A549 (cell line): ENCODE data around the gene SLC35D2. TPM values are rescaled to one million over a fixed set of nuclear protein-coding genes. Genes with fewer than 3 reads are reported as not detected.

Source experiments
- ATAC-seq, 2 experiments: fragments of 200-7000 bp in 1 of 2; fragments of >200 bp in 1 of 2; cut with Nextera tagmentation in 1 of 2; cut with Tn5 transposase in 1 of 2; 3 replicates each; pipeline versions ENCODE4 v1.8.0 to v1.9.1; 2018 to 2020; ENCODE audit warnings: mild to moderate bottlenecking in 1 of 2, moderate library complexity in 1 of 2
- CTCF ChIA-PET: fragments of 300-600 bp; sonication (Branson Sonifier 250); formaldehyde crosslinking; extraction: SDS; loops from one replicate; lab custom pipeline; 2021; ENCODE audit warnings: antibody characterized with exemption, inconsistent platforms; lab: Yijun Ruan, JAX
- POLR2A ChIA-PET: fragments of 350-600 bp; formaldehyde crosslinking; extraction: SDS; loops from one replicate; lab custom pipeline; 2021; ENCODE audit warnings: antibody characterized with exemption, inconsistent platforms; lab: Yijun Ruan, JAX
- DNase-seq, 2 experiments: peaks; one replicate each; pipeline versions ENCODE4 v3.0.0 to v3.0.0-alpha.2; 2011 to 2016; ENCODE audit warnings: low read depth in 1 of 2, low spot score in 1 of 2
- FAIRE-seq: peaks from 2 replicates; lab custom pipeline; 2011; peaks lifted over from hg19 to GRCh38; lab: Jason Lieb, UNC
- H3K27ac ChIP-seq, 2 experiments: fragments of >200 bp; sonication (Bioruptor Twin); formaldehyde crosslinking; 3 replicates each; pipeline ENCODE4 v1.5.1; 2016 to 2017
- H3K4me1 ChIP-seq: fragments of >200 bp; sonication (Bioruptor Twin); formaldehyde crosslinking; 3 replicates; pipeline ENCODE4 v1.6.1; 2016
- H3K4me2 ChIP-seq: fragments of >200 bp; sonication (Bioruptor Twin); formaldehyde crosslinking; 3 replicates; pipeline ENCODE4 v1.6.1; 2016
- H3K4me3 ChIP-seq: fragments of >200 bp; sonication (Bioruptor Twin); formaldehyde crosslinking; 3 replicates; pipeline ENCODE4 v1.5.1; 2016
- H3K9me3 ChIP-seq: fragments of >200 bp; sonication (Bioruptor Twin); formaldehyde crosslinking; 3 replicates; pipeline ENCODE4 v1.6.1; 2016
- BCL3 ChIP-seq: fragments of >200 bp; sonication (Bioruptor Twin); formaldehyde crosslinking; IDR thresholded peaks from 3 replicates; pipeline ENCODE4 v1.6.1; 2016
- BHLHE40 ChIP-seq: IDR thresholded peaks from 2 replicates; pipeline ENCODE4 v1.6.1; 2012; ENCODE audit warnings: low read depth, low read length, inconsistent platforms
- CBX8 ChIP-seq: fragments of 200-600 bp; sonication (generic); IDR thresholded peaks from 2 replicates; pipeline ENCODE4 v1.6.1; 2016
- CHD2 ChIP-seq: fragments of 150-350 bp; IDR thresholded peaks from 2 replicates; pipeline ENCODE4 v1.6.1; 2014; ENCODE audit warnings: low read length; ENCODE audit not compliant: partially characterized antibody
- CTCF ChIP-seq: fragments of >200 bp; sonication (Bioruptor Twin); formaldehyde crosslinking; IDR thresholded peaks from 3 replicates; pipeline ENCODE4 v1.5.1; 2016
- E2F6 ChIP-seq: IDR thresholded peaks from 2 replicates; pipeline ENCODE4 v1.6.1; 2012; ENCODE audit warnings: low read depth, borderline replicate concordance
- EHF ChIP-seq: fragments of 250-450 bp; sonication (Bioruptor Pico); IDR thresholded peaks from 2 replicates; pipeline ENCODE4 v1.5.0; 2020; ENCODE audit warnings: mild to moderate bottlenecking
- HDAC2 ChIP-seq: fragments of 200-600 bp; sonication (generic); IDR thresholded peaks from 2 replicates; pipeline ENCODE4 v1.6.1; 2016
- HOXA7 ChIP-seq: fragments of 250-450 bp; sonication (Bioruptor Pico); IDR thresholded peaks from 2 replicates; pipeline ENCODE4 v1.5.0; 2020; ENCODE audit warnings: mild to moderate bottlenecking, moderate library complexity
- HOXB5 ChIP-seq: fragments of 250-450 bp; sonication (Bioruptor Pico); IDR thresholded peaks from 2 replicates; pipeline ENCODE4 v1.5.0; 2020; ENCODE audit warnings: mild to moderate bottlenecking, moderate library complexity
- JUNB ChIP-seq: fragments of >200 bp; sonication (Bioruptor Twin); formaldehyde crosslinking; IDR thresholded peaks from 2 replicates; pipeline ENCODE4 v1.6.1; 2016
- KDM1A ChIP-seq: fragments of 200-600 bp; sonication (generic); IDR thresholded peaks from 2 replicates; pipeline ENCODE4 v1.6.1; 2016; ENCODE audit warnings: low read depth, mild to moderate bottlenecking
- NPAS2 ChIP-seq: fragments of 250-450 bp; sonication (Bioruptor Pico); IDR thresholded peaks from 2 replicates; pipeline ENCODE4 v1.8.0; 2022; ENCODE audit warnings: mild to moderate bottlenecking, moderate library complexity, borderline replicate concordance
- RAD21 ChIP-seq, 2 experiments: fragments of >200 bp in 1 of 2; sonication (Bioruptor Twin) in 1 of 2; formaldehyde crosslinking in 1 of 2; IDR thresholded peaks in 1 of 2; conservative IDR thresholded peaks in 1 of 2; 2 replicates in 1 of 2; 3 replicates in 1 of 2; pipeline ENCODE4 v1.6.1; 2012 to 2018; ENCODE audit warnings: inconsistent platforms in 1 of 2
- RARB ChIP-seq: fragments of 250-450 bp; sonication (Bioruptor Pico); IDR thresholded peaks from 2 replicates; pipeline ENCODE4 v1.8.0; 2021; ENCODE audit warnings: mild to moderate bottlenecking, moderate library complexity
- REST ChIP-seq: fragments of 200-600 bp; sonication (generic); IDR thresholded peaks from 2 replicates; pipeline ENCODE4 v1.6.1; 2016; ENCODE audit warnings: antibody characterized with exemption, mild to moderate bottlenecking, moderate library complexity
- RFX5 ChIP-seq: fragments of 450-650 bp; IDR thresholded peaks from 2 replicates; pipeline ENCODE4 v1.7.1; 2014; ENCODE audit warnings: antibody characterized with exemption, mild to moderate bottlenecking, moderate library complexity
- SREBF2 ChIP-seq: fragments of 450-650 bp; IDR thresholded peaks from 2 replicates; pipeline ENCODE4 v1.6.1; 2014; ENCODE audit warnings: mild to moderate bottlenecking, moderate library complexity
- ZC3H11A ChIP-seq: fragments of 450-650 bp; IDR thresholded peaks from 2 replicates; pipeline ENCODE4 v1.6.1; 2014; ENCODE audit warnings: antibody characterized with exemption, mild to moderate bottlenecking
- WGBS: methylation state at CpG from one replicate; pipeline ENCODE4 v1.1.6; 2017; ENCODE audit errors: missing lambda C conversion rate; 5-methylcytosine and 5-hydroxymethylcytosine counted together
- polyA plus RNA-seq, 4 experiments: library from polyadenylated mRNA; depleted of rRNA in 3 of 4; stranded (reverse); fragments of >200 nt; fragmentation: RNase III in 1 of 4; extraction: RNeasy Plus Mini Kit Qiagen cat#74134 plus additional on column Dnase treatment in 1 of 4; gene quantifications; 2 replicates in 3 of 4; 3 replicates in 1 of 4; pipeline ENCODE4 v1.2.3, GENCODE V29; 2011 to 2017

Gene SLC35D2
- polyA plus RNA-seq, 2 of the 4 experiments (the other 2 are of a cell fraction) = 13.8 to 29.8 TPM

- ChIA-PET CTCF (interaction anchor here (1.1 to 1.6 kb wide), 2 partner anchors 12 to 14 kb away, joined by 3 to 4 read pairs; no protein-coding TSS in a partner anchor), POLR2A (interaction anchor here (0.6 to 0.7 kb wide), 2 partner anchors 11 to 12 kb away, joined by 3 to 4 read pairs; no protein-coding TSS in a partner anchor)
- WGBS = 94% methylated on average over 6 of the region's 6 CpGs
- H3K27ac ChIP-seq = no peak overlapping the region
- no peak for ATAC-seq
- no peak overlapping the region for H3K4me2 ChIP-seq
- DNase-seq = no peak
- no peak for FAIRE-seq
- no peak for TF ChIP-seq CBX8
- no peak for TF ChIP-seq SREBF2
- no peak for TF ChIP-seq ZC3H11A
- no peak for TF ChIP-seq NPAS2 (CRISPR knock-in tag)
- no peak for TF ChIP-seq E2F6
- TF ChIP-seq HOXB5 (CRISPR knock-in tag) = no peak
- no peak for TF ChIP-seq HOXA7 (CRISPR knock-in tag)
- TF ChIP-seq BHLHE40 = no peak
- no peak for TF ChIP-seq RARB (CRISPR knock-in tag)
- no peak for TF ChIP-seq CHD2
- no peak for TF ChIP-seq BCL3
- no peak for TF ChIP-seq RFX5
- no peak overlapping the region for H3K4me3 ChIP-seq
- peaks cover 17% of the 10 kb centered on the region; the same call in 2 of the 3 replicates for H3K4me1 ChIP-seq
- H3K9me3 ChIP-seq = no peaks in the 10 kb centered on the region
These were observed 11.5 kb upstream of the SLC35D2 start for GRCh38 chr9:96394832-96395496.

- 95% methylated on average over 12 of the region's 12 CpGs for WGBS
- no peak overlapping the region for H3K4me3 ChIP-seq
- ChIA-PET CTCF (interaction anchor here (0.8 to 1.2 kb wide), 2 partner anchors 12 to 31 kb away, joined by 3 to 4 read pairs; no protein-coding TSS in a partner anchor), POLR2A (no interaction called here)
- peaks cover 13% of the 10 kb centered on the region; the same call in 2 of the 3 replicates for H3K4me1 ChIP-seq
- H3K9me3 ChIP-seq = no peaks in the 10 kb centered on the region
- FAIRE-seq (no peak), ATAC-seq (no peak), DNase-seq (no peak)
- TF ChIP-seq HDAC2 (no peak), REST (no peak), RAD21 (conservative IDR thresholded peaks at IDR 0.05 in 1 of 2, IDR thresholded peaks at IDR 0.05 in 1 of 2) (no peak), EHF (no peak), CTCF (no peak), KDM1A (no peak), JUNB (no peak), RARB (CRISPR knock-in tag) (no peak)
- 0 out of 6 replicates have a peak overlapping the region, but pooled peaks of 1 of the 2 experiments have one; percentile 13 for H3K27ac ChIP-seq
- no peak overlapping the region for H3K4me2 ChIP-seq
These were observed 8.8 kb upstream of the SLC35D2 start for GRCh38 chr9:96392263-96392662.
